Immature natural killer cell (primary cell): ENCODE results near the gene TMTC4. TPM values are rescaled to one million over a fixed set of nuclear protein-coding genes. Genes with fewer than 3 reads are reported as not detected.

Experiments
- DNase-seq, 3 donors: peaks; one replicate each; pipeline ENCODE4 v3.0.0; 2022; ENCODE audit warnings: mixed read lengths in 1 of 3
- H3K27ac Mint-ChIP-seq, 6 donors: one replicate each; pipeline ENCODE4 v1.8.0; 2020; ENCODE audit warnings: mixed read lengths in 6 of 6, mild to moderate bottlenecking in 5 of 6, inconsistent platforms in 4 of 6, moderate library complexity in 3 of 6
- H3K27me3 Mint-ChIP-seq, 3 donors: one replicate each; pipeline ENCODE4 v1.8.0; 2020 to 2021; ENCODE audit warnings: low read depth in 3 of 3, mild to moderate bottlenecking in 3 of 3, mixed read lengths in 3 of 3, moderate library complexity in 3 of 3, inconsistent platforms in 1 of 3
- H3K36me3 Mint-ChIP-seq, 3 donors: one replicate each; pipeline ENCODE4 v1.8.0; 2020; ENCODE audit warnings: mixed read lengths in 3 of 3, inconsistent platforms in 2 of 3, mild to moderate bottlenecking in 2 of 3
- H3K4me1 Mint-ChIP-seq, 2 donors: one replicate each; pipeline ENCODE4 v1.8.0; 2020; ENCODE audit warnings: inconsistent platforms in 2 of 2, mild to moderate bottlenecking in 2 of 2, mixed read lengths in 2 of 2, moderate library complexity in 1 of 2
- H3K4me3 Mint-ChIP-seq, 5 donors: one replicate each; pipeline ENCODE4 v1.8.0; 2020; ENCODE audit warnings: mild to moderate bottlenecking in 5 of 5, mixed read lengths in 5 of 5, inconsistent platforms in 3 of 5, moderate library complexity in 3 of 5
- H3K9me3 Mint-ChIP-seq, 6 donors: one replicate each; pipeline ENCODE4 v1.8.0; 2020; ENCODE audit warnings: mild to moderate bottlenecking in 6 of 6, mixed read lengths in 6 of 6, inconsistent platforms in 4 of 6, moderate library complexity in 3 of 6
- polyA plus RNA-seq, 3 donors: library from polyadenylated mRNA; unstranded; fragments of 300-500 nt; fragmentation: Illumina TruSeq; gene quantifications; one replicate each; pipeline ENCODE4 v1.2.3, GENCODE V29; 2021

Gene TMTC4
- polyA plus RNA-seq, 3 donors from 2014 or later: 2.2 to 6.5 (median 5.8) TPM

GRCh38 chr13:100659578-100659977 is 15.0 kb downstream of the TMTC4 start:
- Mint-ChIP-seq H3K27me3 (peaks cover 3 to 7% (median 4%) of the 10 kb centered on the region in 3 donors), H3K9me3 (no peaks in the 10 kb centered on the region), H3K4me3 (peak overlapping the region; percentile 27 to 92 (median 76)), H3K27ac (peak overlapping the region in 2 of 6 donors; percentile 40 to 61), H3K36me3 (peaks cover 20 to 50% (median 27%) of the 10 kb centered on the region in 3 donors), H3K4me1 (peaks cover 66 to 82% of the 10 kb centered on the region in 2 donors)
- no peak for DNase-seq

- peak; percentile 65 to 74 (median 71) for DNase-seq
These were observed 16.2 kb downstream of the TMTC4 start for GRCh38 chr13:100658363-100658762.

GRCh38 chr13:100657881-100658315 is 16.7 kb downstream of the TMTC4 start:
- DNase-seq: no peak
- H3K4me3 Mint-ChIP-seq: peak overlapping the region; percentile 67 to 92 (median 76)
- H3K9me3 Mint-ChIP-seq: no peaks in the 10 kb centered on the region
- H3K36me3 Mint-ChIP-seq: peaks cover 19 to 47% (median 28%) of the 10 kb centered on the region in 3 donors
- peaks cover 3 to 7% (median 4%) of the 10 kb centered on the region in 3 donors for H3K27me3 Mint-ChIP-seq
- peak overlapping the region in 5 of 6 donors; percentile 61 to 87 (median 74) for H3K27ac Mint-ChIP-seq
- H3K4me1 Mint-ChIP-seq: peaks cover 57 to 70% of the 10 kb centered on the region in 2 donors

More at GRCh38 chr13:100658363-100658762, 16.2 kb downstream of the TMTC4 start:
- Mint-ChIP-seq H3K4me3 (peak overlapping the region; percentile 67 to 92 (median 76)), H3K27ac (peak overlapping the region in 5 of 6 donors; percentile 61 to 87 (median 74)), H3K27me3 (peaks cover 3 to 7% (median 4%) of the 10 kb centered on the region in 3 donors), H3K9me3 (no peaks in the 10 kb centered on the region), H3K36me3 (peaks cover 20 to 47% (median 29%) of the 10 kb centered on the region in 3 donors), H3K4me1 (peaks cover 62 to 74% of the 10 kb centered on the region in 2 donors)

DNA sequence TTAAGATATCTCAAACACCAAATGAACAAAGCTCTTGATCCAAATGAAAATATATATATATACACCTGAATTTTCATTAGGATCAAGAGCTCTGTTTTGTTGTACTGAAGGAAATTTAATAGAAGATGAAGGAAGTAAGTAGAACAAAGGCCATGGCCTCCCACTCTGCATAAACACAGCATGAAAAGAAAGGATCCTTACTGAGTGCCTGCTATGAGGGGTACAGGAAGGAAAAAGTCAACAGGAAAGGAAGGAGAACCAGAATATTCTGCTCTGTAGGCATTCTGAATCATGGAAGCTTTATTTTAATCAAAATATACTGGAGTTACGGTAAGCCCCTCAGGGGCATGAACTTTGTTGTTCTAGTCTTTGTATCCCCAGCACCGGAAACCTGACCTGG is 22.1 kb downstream of the TMTC4 start:
- no peak for DNase-seq
- peak overlapping the region in 1 of 6 donors; percentile 22 for H3K27ac Mint-ChIP-seq
- H3K9me3 Mint-ChIP-seq: no peaks in the 10 kb centered on the region
- peaks cover 6 to 16% of the 10 kb centered on the region in 2 donors for H3K4me1 Mint-ChIP-seq
- peaks cover 19 to 47% (median 29%) of the 10 kb centered on the region in 3 donors for H3K36me3 Mint-ChIP-seq
- H3K27me3 Mint-ChIP-seq: no peaks in the 10 kb centered on the region
- H3K4me3 Mint-ChIP-seq: no peak overlapping the region

DNA sequence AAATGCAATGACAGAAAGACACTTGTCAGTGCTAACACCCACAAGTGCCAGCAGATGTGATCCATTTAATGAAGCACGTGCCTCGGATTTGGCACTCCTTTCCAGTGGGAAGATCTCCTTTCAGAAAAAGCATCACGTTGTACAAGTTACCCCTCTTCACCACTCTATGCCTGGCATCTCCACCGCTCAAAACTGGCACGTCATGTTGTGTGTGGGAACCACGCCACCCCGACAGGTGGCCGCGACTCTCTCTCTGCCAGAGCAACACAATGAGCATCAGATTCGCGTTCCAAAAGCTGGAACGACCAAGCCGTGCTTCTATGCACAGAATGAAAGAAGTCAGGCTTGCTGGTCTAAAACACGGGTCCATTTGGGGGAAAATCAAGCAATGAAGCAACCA is 24.3 kb downstream of the TMTC4 start:
- Mint-ChIP-seq H3K9me3 (no peaks in the 10 kb centered on the region), H3K36me3 (peaks cover 13 to 36% (median 26%) of the 10 kb centered on the region in 3 donors), H3K27me3 (no peaks in the 10 kb centered on the region), H3K27ac (no peak overlapping the region), H3K4me1 (peaks cover 0 to 10% of the 10 kb centered on the region in 2 donors), H3K4me3 (no peak overlapping the region)
- no peak for DNase-seq

DNA sequence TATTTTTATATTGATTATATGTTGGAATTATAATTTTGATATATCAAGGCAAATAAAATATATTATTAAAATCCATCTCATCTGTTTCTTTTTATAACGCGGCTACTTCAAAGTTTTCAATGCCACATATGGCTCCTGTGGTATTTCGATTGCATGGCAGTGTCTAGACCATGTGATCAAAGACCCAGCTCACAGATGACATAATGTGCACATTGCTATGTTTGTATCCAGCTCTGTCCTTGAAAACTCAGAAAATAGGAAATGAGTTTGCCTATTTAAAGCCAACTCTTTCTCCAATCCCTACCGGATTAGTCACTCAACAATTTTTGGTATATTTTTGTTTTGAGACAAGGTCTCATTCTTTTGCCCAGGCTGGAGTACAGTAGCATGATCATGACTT is 26.2 kb downstream of the TMTC4 start:
- Mint-ChIP-seq H3K4me3 (no peak overlapping the region), H3K27me3 (peaks cover 0 to 3% (median 0%) of the 10 kb centered on the region in 3 donors), H3K9me3 (no peaks in the 10 kb centered on the region), H3K36me3 (peaks cover 13 to 31% (median 21%) of the 10 kb centered on the region in 3 donors), H3K27ac (no peak overlapping the region), H3K4me1 (peaks cover 0 to 15% of the 10 kb centered on the region in 2 donors)
- no peak for DNase-seq

DNA sequence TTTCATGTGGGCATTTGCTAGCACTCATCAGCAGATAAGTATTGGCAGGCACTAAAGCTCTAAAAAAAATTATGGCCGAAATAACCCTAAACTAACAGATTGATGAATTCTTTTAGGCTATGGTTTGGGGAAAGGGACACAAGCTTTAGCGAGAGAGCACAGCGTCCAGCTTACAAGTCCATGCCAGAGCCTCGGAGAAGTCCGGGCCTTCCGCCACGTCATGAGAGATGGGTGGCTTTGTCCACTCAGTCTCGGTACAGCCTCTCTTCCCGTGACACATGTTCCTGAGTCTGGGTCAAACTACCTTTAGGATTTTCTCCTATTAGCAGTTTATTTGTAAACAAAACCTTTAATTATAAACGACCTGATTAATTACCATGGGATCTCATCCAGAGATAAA is 27.7 kb downstream of the TMTC4 start:
- H3K9me3 Mint-ChIP-seq: no peaks in the 10 kb centered on the region
- peaks cover 7 to 32% (median 15%) of the 10 kb centered on the region in 3 donors for H3K36me3 Mint-ChIP-seq
- DNase-seq: no peak
- peaks cover 0 to 3% (median 0%) of the 10 kb centered on the region in 3 donors for H3K27me3 Mint-ChIP-seq
- H3K4me1 Mint-ChIP-seq: peaks cover 0 to 15% of the 10 kb centered on the region in 2 donors
- no peak overlapping the region for H3K4me3 Mint-ChIP-seq
- H3K27ac Mint-ChIP-seq: no peak overlapping the region

DNA sequence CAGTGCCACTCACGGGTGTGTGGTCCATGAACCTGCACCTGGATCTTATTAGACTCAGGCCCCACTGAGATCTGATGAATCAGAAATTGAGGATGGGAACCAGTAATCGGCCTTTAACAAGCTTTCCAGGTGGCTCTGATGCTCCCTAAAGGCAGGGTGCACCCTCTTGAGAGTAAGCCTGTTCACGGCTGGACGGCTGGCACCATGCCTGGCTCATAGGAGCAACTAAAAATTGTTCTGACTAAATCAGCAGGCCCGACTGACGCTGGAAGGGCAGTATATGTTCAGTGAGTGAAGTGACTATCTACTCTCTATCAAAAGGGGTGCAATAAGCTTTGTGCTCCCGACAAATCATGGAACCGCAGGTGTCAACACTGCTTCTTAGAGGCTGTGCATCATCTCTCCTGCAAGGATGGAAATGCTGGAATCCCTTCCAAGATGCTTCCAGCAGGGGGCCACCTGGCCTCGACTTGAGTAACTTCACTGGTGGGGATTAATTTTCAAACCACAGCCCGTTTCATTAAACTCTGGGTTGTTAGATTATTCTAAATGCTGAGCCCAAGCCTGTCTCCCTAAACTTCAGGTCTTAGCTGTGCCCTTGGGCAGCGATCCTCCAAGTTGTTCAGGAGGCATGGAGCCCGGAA is 28.4 kb downstream of the TMTC4 start:
- Mint-ChIP-seq H3K36me3 (peaks cover 10 to 36% (median 17%) of the 10 kb centered on the region in 3 donors), H3K9me3 (no peaks in the 10 kb centered on the region), H3K4me3 (no peak overlapping the region), H3K4me1 (peaks cover 0 to 15% of the 10 kb centered on the region in 2 donors), H3K27me3 (peaks cover 0 to 3% (median 0%) of the 10 kb centered on the region in 3 donors), H3K27ac (no peak overlapping the region)
- no peak for DNase-seq

DNA sequence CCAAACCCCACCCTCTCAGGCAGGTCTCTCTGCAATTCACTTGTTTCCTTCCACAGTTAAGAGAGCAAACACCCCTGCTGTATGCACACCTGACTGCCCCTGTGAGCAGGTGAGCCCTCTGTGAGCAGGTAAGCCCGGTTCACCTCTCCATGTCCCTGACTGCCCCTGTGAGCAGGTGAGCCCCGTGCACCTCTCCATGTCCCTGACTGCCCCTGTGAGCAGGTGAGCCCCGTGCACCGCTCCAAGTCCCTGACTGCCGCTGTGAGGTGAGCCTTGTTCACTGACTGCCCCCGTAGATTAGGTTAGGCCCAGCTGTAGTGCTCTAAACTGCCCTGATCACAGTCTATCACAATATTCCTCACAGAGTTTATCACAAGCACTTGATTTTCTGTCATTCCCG is 29.2 kb downstream of the TMTC4 start:
- peaks cover 10 to 38% (median 22%) of the 10 kb centered on the region in 3 donors for H3K36me3 Mint-ChIP-seq
- H3K27ac Mint-ChIP-seq: no peak overlapping the region
- peaks cover 0 to 15% of the 10 kb centered on the region in 2 donors for H3K4me1 Mint-ChIP-seq
- DNase-seq: no peak
- no peak overlapping the region for H3K4me3 Mint-ChIP-seq
- H3K27me3 Mint-ChIP-seq: peaks cover 0 to 3% (median 0%) of the 10 kb centered on the region in 3 donors
- H3K9me3 Mint-ChIP-seq: no peaks in the 10 kb centered on the region

DNA sequence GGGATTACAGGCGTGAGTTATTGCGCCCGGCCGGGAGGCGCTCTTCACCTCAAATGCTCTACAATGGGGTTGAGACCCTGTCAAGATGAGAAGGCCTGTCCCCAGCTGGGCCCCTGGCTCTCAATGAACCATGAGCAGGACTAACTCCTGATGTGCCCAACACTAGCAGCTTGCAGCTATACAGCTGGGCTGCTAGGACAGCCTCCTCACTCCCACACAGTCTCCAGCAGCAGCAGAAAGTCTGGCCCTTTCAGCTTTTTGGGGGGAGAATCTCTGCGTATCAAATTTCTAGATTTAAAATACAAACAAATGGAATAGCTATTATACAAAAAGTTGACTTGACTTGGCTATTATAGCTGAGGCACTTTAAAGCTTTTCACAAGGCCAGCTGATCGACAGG is 30.2 kb downstream of the TMTC4 start:
- peaks cover 0 to 15% of the 10 kb centered on the region in 2 donors for H3K4me1 Mint-ChIP-seq
- no peak for DNase-seq
- H3K9me3 Mint-ChIP-seq: no peaks in the 10 kb centered on the region
- no peak overlapping the region for H3K27ac Mint-ChIP-seq
- peaks cover 10 to 34% (median 17%) of the 10 kb centered on the region in 3 donors for H3K36me3 Mint-ChIP-seq
- no peak overlapping the region for H3K4me3 Mint-ChIP-seq
- peaks cover 0 to 3% (median 0%) of the 10 kb centered on the region in 3 donors for H3K27me3 Mint-ChIP-seq

GRCh38 chr13:100637796-100638195 is 36.8 kb downstream of the TMTC4 start:
- H3K36me3 Mint-ChIP-seq: peaks cover 32 to 65% (median 46%) of the 10 kb centered on the region in 3 donors
- H3K4me1 Mint-ChIP-seq: no peaks in the 10 kb centered on the region
- no peak overlapping the region for H3K27ac Mint-ChIP-seq
- DNase-seq: no peak
- no peak overlapping the region for H3K4me3 Mint-ChIP-seq
- H3K9me3 Mint-ChIP-seq: no peaks in the 10 kb centered on the region
- no peaks in the 10 kb centered on the region for H3K27me3 Mint-ChIP-seq

DNA sequence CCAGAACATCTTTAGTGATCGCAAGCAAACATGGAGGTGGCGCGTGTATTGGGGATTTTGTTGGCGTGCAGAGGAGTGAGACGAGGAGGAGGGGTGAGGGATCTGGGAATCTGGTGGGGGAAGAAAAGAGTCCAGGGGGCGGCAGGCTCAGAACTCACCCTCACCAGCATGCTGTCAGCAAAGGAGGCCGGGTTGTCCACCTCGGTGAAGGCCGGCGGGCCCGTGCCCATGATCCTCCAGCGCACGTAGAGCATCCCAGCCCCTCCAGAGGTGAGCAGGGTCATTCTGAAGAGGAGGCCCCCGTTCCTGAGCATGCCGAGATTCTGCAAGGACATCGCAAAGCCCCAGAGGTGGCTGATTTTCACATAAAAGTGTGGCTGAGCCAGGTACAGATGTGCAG is 37.2 kb downstream of the TMTC4 start:
- no peaks in the 10 kb centered on the region for H3K27me3 Mint-ChIP-seq
- no peak overlapping the region for H3K27ac Mint-ChIP-seq
- H3K9me3 Mint-ChIP-seq: no peaks in the 10 kb centered on the region
- peaks cover 32 to 63% (median 50%) of the 10 kb centered on the region in 3 donors for H3K36me3 Mint-ChIP-seq
- DNase-seq: no peak
- H3K4me1 Mint-ChIP-seq: no peaks in the 10 kb centered on the region
- no peak overlapping the region for H3K4me3 Mint-ChIP-seq

DNA sequence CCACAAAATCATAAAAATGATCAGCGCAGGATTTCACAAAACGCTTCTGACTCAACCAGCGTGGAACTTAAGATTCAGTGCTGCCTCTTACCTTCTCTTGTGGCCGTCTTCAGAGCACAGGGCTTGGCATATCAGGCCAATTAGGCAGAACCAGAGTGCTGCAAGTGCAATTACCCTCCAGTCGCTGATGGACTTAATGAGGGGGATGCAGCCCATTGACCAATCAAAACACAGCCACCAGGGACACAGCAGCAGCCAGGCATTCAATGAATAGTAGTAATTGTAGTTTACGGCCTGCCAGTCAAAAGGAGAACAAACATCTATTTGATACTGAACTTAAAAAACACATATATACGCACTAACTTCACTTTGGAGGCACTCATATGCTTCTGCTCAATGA is 38.2 kb downstream of the TMTC4 start:
- Mint-ChIP-seq H3K4me1 (peaks cover 4 to 6% of the 10 kb centered on the region in 2 donors), H3K27ac (peak overlapping the region in 1 of 6 donors; percentile 20), H3K27me3 (peaks cover 0 to 2% (median 0%) of the 10 kb centered on the region in 3 donors)

DNA sequence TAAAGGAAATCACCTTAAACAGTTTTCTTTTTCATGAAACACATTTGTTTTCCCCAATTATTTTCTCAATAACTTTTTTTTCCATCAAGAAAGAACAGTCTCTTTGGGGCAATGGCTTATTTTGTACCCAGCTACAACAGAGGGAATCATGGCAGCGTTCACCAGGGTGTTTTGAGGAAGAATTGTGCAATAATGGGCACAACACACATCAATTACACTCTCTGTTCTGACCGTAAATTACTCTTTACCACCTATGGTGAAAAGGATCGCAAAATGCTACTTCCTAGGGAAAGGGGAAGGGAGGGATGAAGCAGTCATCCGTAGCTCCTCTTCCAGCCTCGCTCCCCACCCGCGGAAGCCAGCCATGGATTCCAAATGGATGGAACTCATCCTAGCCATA is 38.6 kb downstream of the TMTC4 start:
- no peak overlapping the region for H3K4me3 Mint-ChIP-seq
- H3K27ac Mint-ChIP-seq: no peak overlapping the region
- no peak for DNase-seq
- peaks cover 0 to 2% (median 0%) of the 10 kb centered on the region in 3 donors for H3K27me3 Mint-ChIP-seq
- H3K4me1 Mint-ChIP-seq: peaks cover 4 to 10% of the 10 kb centered on the region in 2 donors
- H3K9me3 Mint-ChIP-seq: no peaks in the 10 kb centered on the region
- H3K36me3 Mint-ChIP-seq: peaks cover 26 to 56% (median 47%) of the 10 kb centered on the region in 3 donors

More for the DNA sequence above, 38.2 kb downstream of the TMTC4 start:
- Mint-ChIP-seq H3K36me3 (peaks cover 26 to 61% (median 50%) of the 10 kb centered on the region in 3 donors), H3K4me3 (no peak overlapping the region), H3K9me3 (no peaks in the 10 kb centered on the region)
- DNase-seq: no peak
